MG63 (cell line): Measurements from ENCODE around the gene SLC26A2. TPM values are rescaled to one million over a fixed set of nuclear protein-coding genes. Genes with fewer than 3 reads are reported as not detected.
"Not testable (repeated sequence)": the region's sequence is repeated elsewhere in the genome, so short reads cannot be mapped to it uniquely, and the experiment has no call there.

ENCODE experiments used
- DNase-seq: peaks from one replicate; pipeline ENCODE4 v3.0.0-alpha.2; 2020
- H3K27me3 ChIP-seq: fragments of 250-450 bp; sonication (Bioruptor Pico); 2 replicates; pipeline ENCODE4 v1.5.1; 2020; ENCODE audit warnings: mild to moderate bottlenecking, moderate library complexity
- H3K36me3 ChIP-seq: fragments of 250-450 bp; sonication (Bioruptor Pico); 2 replicates; pipeline ENCODE4 v1.5.1; 2020; ENCODE audit warnings: mild to moderate bottlenecking, moderate library complexity
- H3K4me3 ChIP-seq: fragments of 250-450 bp; sonication (Bioruptor Pico); 2 replicates; pipeline ENCODE4 v1.5.1; 2020; ENCODE audit warnings: mild to moderate bottlenecking, moderate library complexity
- H3K9me3 ChIP-seq: fragments of 250-450 bp; sonication (Bioruptor Pico); 2 replicates; pipeline ENCODE4 v1.5.1; 2020; ENCODE audit warnings: mild to moderate bottlenecking, moderate library complexity
- total RNA-seq: library from RNA; depleted of rRNA; stranded (reverse); fragments of >200 nt; shearing (Covaris generic); gene quantifications from 2 replicates; pipeline ENCODE4 v1.2.3, GENCODE V29; 2014; ENCODE audit warnings: low replicate concordance

Gene SLC26A2
- total RNA-seq, 1 experiment from 2014 or later = 8.7 TPM

DNA sequence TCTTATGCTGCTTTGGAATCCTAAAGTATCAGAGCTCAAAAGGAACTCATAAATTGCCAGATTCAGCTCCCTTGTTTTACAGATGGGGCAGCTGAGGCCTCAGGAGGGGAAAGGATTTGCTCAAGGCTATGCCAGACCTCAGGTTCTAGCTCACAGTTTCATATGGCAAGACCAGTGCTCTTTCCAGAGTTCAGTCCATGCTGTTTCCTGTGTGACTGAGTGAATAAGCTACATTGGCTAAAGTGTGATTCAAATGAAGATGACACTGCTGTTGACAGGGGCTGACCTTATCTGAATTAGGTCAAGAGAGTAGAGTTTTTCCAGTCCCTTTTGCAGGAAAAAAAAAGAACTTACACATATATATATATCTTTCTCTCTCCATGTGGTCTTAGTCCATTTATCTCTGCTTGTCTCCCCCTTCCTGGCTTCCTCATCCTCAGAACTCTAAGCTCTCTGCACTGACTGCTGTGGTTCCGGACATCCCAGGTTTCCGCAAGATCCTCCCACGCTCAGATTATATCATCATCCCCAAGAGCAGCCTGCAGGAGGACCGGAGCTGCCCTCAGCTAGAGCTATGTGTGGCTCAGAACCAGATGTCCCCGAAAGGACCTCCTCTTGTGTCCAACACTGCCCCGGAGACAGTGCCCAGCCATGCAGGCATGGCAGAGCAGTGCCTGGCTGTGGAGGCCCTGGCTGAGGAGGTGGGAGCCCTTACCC is 49.3 kb downstream of the SLC26A2 start:
- no peaks in the 10 kb centered on the region for H3K27me3 ChIP-seq
- H3K4me3 ChIP-seq = no peak overlapping the region
- peaks cover 12% of the 10 kb centered on the region for H3K9me3 ChIP-seq
- DNase-seq = no peak
- H3K36me3 ChIP-seq = peaks cover 96% of the 10 kb centered on the region

GRCh38 chr5:150013931-150014330 is 53.4 kb downstream of the SLC26A2 start:
- DNase-seq = no peak
- Histone ChIP-seq H3K27me3 (no peaks in the 10 kb centered on the region), H3K4me3 (no peak overlapping the region), H3K9me3 (peaks cover 30% of the 10 kb centered on the region), H3K36me3 (peaks cover 91% of the 10 kb centered on the region)

DNA sequence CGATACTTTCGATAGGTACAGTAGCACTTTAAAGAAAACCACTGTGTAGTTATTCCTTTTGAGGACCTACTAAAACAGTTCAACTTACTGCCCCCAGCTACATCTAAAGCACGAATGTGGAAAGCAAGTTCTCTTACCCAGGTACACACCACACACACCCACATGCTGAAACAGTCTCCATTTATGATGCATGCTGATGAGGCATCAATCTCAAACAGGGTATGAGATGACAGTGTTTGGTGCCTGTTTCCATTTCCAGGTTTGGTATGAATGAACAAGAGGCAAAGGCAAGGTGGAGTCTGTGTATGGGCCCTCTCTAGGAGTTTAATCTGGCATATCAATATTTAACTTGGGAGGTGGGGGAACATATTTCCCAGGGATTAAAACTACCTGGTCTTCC is 53.9 kb downstream of the SLC26A2 start:
- no peaks in the 10 kb centered on the region for H3K27me3 ChIP-seq
- DNase-seq = no peak
- H3K36me3 ChIP-seq = peaks cover 91% of the 10 kb centered on the region
- H3K9me3 ChIP-seq = peaks cover 30% of the 10 kb centered on the region
- H3K4me3 ChIP-seq = no peak overlapping the region

GRCh38 chr5:150015415-150015814 is 54.9 kb downstream of the SLC26A2 start:
- DNase-seq = no peak
- Histone ChIP-seq H3K27me3 (no peaks in the 10 kb centered on the region), H3K9me3 (peaks cover 30% of the 10 kb centered on the region), H3K36me3 (peaks cover 91% of the 10 kb centered on the region), H3K4me3 (no peak overlapping the region)

DNA sequence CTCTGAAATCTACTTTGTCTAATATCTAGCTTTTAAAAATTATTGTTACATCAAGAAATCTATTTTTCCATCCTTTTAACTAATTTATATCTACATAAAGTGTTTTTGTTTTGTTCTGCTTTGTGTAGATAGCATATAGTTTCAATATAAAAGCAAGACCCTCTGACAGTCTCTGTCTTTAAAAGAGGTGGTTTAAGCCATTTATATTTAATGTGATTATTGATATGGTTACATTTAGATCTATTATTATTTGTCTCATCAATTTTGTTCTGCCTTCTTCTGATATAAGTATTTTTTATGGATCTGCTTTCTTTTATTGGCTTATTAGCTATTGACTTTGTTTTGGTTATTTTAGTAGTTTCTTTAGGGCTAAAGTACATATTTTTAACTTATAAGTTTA is 56.0 kb downstream of the SLC26A2 start:
- no peak overlapping the region for H3K4me3 ChIP-seq
- no peaks in the 10 kb centered on the region for H3K27me3 ChIP-seq
- peaks cover 30% of the 10 kb centered on the region for H3K9me3 ChIP-seq
- H3K36me3 ChIP-seq = peaks cover 93% of the 10 kb centered on the region
- no peak for DNase-seq

GRCh38 chr5:150017226-150018005 is 56.9 kb downstream of the SLC26A2 start:
- H3K27me3 ChIP-seq = no peaks in the 10 kb centered on the region
- DNase-seq = peak; percentile 56
- H3K4me3 ChIP-seq = no peak overlapping the region
- H3K9me3 ChIP-seq = peaks cover 30% of the 10 kb centered on the region
- H3K36me3 ChIP-seq = peaks cover 88% of the 10 kb centered on the region

DNA sequence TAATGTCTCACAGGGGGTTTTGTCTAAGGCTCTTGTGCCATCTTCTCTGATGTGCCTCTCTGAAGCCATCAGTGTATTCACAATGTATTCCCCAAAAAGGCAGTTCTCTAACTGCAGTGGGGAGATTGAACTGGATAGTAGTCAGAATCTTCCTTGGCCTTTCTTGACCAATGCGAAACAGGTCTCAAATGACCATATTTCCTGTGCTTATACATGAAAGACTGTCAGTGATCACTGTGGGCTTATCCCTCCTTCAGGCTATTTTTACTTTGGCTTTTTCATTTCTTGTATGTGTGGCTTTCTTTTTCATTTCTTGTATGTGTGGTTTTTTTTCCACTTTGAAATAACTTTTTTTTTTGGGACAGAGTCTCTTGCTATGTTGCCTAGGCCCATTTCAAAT is 59.7 kb downstream of the SLC26A2 start:
- Histone ChIP-seq H3K36me3 (peaks cover 83% of the 10 kb centered on the region), H3K4me3 (no peak overlapping the region)
- no peak for DNase-seq

GRCh38 chr5:150021491-150022157 is 61.1 kb downstream of the SLC26A2 start:
- H3K36me3 ChIP-seq = peaks cover 82% of the 10 kb centered on the region
- DNase-seq = peak; percentile 69

More for the DNA sequence above, 59.7 kb downstream of the SLC26A2 start:
- Histone ChIP-seq H3K9me3 (peaks cover 14% of the 10 kb centered on the region), H3K27me3 (no peaks in the 10 kb centered on the region)

DNA sequence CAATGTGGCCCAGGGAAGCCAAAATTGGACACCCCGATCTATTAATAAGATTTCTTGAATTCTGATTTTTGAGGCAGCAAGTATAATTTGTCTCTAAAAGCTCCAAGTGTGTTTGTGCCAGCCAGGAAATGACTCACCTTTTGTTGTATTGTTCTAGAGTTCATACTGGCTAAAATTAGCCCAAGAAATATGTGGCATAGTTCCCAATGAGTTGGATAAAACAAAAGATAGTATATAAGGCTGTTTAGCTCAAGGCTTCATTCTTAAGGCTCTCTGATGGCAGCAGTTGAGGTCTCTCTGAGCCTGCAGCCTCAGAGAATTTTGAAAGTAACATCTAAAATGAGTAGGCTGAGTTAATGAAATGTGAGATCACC is 61.6 kb downstream of the SLC26A2 start:
- H3K36me3 ChIP-seq = peaks cover 82% of the 10 kb centered on the region
- peak; percentile 79 for DNase-seq
- H3K27me3 ChIP-seq = no peaks in the 10 kb centered on the region
- no peaks in the 10 kb centered on the region for H3K9me3 ChIP-seq
- H3K4me3 ChIP-seq = no peak overlapping the region

More at GRCh38 chr5:150021491-150022157, 61.1 kb downstream of the SLC26A2 start:
- no peaks in the 10 kb centered on the region for H3K27me3 ChIP-seq
- H3K9me3 ChIP-seq = peaks cover 2% of the 10 kb centered on the region
- no peak overlapping the region for H3K4me3 ChIP-seq

- Histone ChIP-seq H3K36me3 (peaks cover 87% of the 10 kb centered on the region), H3K4me3 (no peak overlapping the region), H3K9me3 (no peaks in the 10 kb centered on the region), H3K27me3 (no peaks in the 10 kb centered on the region)
- DNase-seq = no peak
These were observed 62.1 kb downstream of the SLC26A2 start for GRCh38 chr5:150022681-150023080.

DNA sequence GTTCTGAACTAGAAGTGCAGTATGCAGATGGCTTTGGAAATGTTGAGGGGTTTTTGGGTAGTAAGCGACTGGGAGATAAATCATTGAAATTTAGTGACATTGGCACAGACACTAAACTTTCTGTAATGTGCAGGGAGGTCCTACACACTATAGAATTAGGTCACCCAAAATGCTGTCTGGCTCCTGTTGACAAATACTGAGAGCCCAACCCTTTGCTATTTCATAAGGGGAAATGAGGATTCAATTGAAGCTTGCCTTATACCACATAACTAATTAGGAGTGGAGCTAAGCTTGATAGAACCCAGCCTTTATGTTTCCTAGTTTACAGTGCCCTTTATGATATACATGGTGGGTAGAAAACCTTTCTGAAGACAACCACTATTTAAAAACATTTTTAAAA is 62.6 kb downstream of the SLC26A2 start:
- Histone ChIP-seq H3K27me3 (no peaks in the 10 kb centered on the region), H3K4me3 (no peak overlapping the region), H3K9me3 (no peaks in the 10 kb centered on the region), H3K36me3 (peaks cover 89% of the 10 kb centered on the region)
- DNase-seq = no peak

GRCh38 chr5:150024346-150024984 is 63.9 kb downstream of the SLC26A2 start:
- no peak for DNase-seq
- no peaks in the 10 kb centered on the region for H3K9me3 ChIP-seq
- no peaks in the 10 kb centered on the region for H3K27me3 ChIP-seq
- H3K36me3 ChIP-seq = peaks cover 85% of the 10 kb centered on the region
- no peak overlapping the region for H3K4me3 ChIP-seq

GRCh38 chr5:150026682-150027172 is 66.2 kb downstream of the SLC26A2 start:
- no peak for DNase-seq
- H3K36me3 ChIP-seq = peaks cover 85% of the 10 kb centered on the region

GRCh38 chr5:150028047-150028446 is 67.5 kb downstream of the SLC26A2 start:
- DNase-seq = not testable (repeated sequence)

More at GRCh38 chr5:150026682-150027172, 66.2 kb downstream of the SLC26A2 start:
- Histone ChIP-seq H3K27me3 (no peaks in the 10 kb centered on the region), H3K4me3 (no peak overlapping the region), H3K9me3 (no peaks in the 10 kb centered on the region)

GRCh38 chr5:150033334-150033733 is 72.8 kb downstream of the SLC26A2 start:
- no peak for DNase-seq
- Histone ChIP-seq H3K9me3 (no peaks in the 10 kb centered on the region), H3K27me3 (no peaks in the 10 kb centered on the region), H3K4me3 (no peak overlapping the region), H3K36me3 (peaks cover 91% of the 10 kb centered on the region)

More at GRCh38 chr5:150028047-150028446, 67.5 kb downstream of the SLC26A2 start:
- H3K27me3 ChIP-seq, H3K9me3 ChIP-seq, H3K4me3 ChIP-seq: not testable (repeated sequence)
- peaks cover 95% of the 10 kb centered on the region for H3K36me3 ChIP-seq

DNA sequence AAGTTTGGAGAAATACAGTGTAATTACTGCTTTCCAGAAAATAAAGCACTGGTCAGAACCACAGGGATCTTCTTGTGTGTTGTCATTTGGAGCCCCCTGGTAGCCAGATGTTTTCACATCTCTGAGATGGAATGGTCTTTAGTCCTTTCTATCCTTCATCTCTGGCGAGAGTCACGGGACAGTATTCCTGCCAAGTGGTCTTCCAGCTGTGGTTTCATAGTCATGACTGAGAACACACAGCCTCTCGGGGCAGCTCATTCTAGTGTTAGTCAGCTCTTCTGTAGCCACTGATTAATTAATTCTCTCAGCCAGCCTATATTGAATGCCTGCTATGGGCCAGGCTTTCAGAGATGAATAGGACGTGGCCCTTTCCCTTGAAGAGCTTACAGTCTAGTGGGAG is 74.1 kb downstream of the SLC26A2 start:
- Histone ChIP-seq H3K4me3 (no peak overlapping the region), H3K9me3 (no peaks in the 10 kb centered on the region), H3K36me3 (peaks cover 90% of the 10 kb centered on the region), H3K27me3 (no peaks in the 10 kb centered on the region)
- DNase-seq = peak; percentile 74
